NB4 (cell line): ENCODE measurements around the gene DUSP22.

Experiments used
- MYC ChIP-seq: IDR thresholded peaks from 2 replicates; pipeline ENCODE4 v1.6.1; 2011; ENCODE audit warnings: low read depth, low read length
- POLR2A ChIP-seq: IDR thresholded peaks from 2 replicates; pipeline ENCODE4 v1.6.1; 2011; ENCODE audit warnings: mild to moderate bottlenecking; ENCODE audit not compliant: insufficient read length; ENCODE audit errors: extremely low read depth
- TF ChIP-seq, protein P1 (sequence below): IDR thresholded peaks from one replicate; pipeline ENCODE4 v1.5.1; 2012; ENCODE audit warnings: low read depth, low read length
- TF ChIP-seq, protein P2 (sequence below): IDR thresholded peaks from 2 replicates; pipeline ENCODE4 v1.6.1; 2011; ENCODE audit warnings: low read depth, low read length

DNA sequence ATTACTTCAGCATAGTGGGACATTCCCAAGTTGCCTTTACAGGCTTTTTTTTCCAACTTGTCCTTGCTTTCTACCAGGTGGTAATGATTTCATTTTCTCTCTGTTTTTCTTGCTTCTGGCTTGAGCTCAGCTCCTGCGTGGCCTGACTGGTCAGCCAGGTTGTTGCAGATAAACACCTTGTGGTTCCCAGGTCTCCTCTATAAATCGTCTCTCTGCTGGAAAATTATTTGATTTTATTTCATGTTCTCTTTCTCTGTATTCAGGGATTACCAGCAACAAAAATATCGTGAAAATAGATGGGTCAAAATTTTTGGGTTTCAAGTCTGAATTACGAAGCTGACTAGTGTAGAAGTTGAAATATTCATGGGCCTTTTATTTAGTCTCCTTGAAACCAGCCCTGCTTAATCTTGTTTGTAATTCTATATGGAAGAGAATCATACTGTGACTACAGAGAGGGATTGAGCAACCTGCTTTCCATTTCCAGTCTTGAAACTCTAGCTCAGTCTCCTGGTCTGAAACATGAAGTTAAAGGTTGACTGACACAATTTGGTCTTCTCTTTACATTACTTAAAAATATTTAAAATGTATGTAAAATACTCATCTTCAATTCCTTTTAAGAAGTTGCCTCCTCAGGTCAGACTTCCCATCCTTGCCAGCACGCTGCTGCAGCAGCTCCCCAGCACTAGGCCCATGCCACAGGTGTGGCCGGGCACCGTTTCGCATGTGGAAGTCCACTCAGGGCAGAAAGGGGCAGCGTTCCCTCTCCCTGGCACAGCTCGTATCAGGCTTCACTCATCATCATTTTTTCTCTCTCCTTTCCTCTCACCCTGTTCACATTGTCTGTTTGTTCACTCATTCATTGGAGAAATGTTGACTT is 7.1 kb downstream of the DUSP22 start:
- TF ChIP-seq, protein P1, sequence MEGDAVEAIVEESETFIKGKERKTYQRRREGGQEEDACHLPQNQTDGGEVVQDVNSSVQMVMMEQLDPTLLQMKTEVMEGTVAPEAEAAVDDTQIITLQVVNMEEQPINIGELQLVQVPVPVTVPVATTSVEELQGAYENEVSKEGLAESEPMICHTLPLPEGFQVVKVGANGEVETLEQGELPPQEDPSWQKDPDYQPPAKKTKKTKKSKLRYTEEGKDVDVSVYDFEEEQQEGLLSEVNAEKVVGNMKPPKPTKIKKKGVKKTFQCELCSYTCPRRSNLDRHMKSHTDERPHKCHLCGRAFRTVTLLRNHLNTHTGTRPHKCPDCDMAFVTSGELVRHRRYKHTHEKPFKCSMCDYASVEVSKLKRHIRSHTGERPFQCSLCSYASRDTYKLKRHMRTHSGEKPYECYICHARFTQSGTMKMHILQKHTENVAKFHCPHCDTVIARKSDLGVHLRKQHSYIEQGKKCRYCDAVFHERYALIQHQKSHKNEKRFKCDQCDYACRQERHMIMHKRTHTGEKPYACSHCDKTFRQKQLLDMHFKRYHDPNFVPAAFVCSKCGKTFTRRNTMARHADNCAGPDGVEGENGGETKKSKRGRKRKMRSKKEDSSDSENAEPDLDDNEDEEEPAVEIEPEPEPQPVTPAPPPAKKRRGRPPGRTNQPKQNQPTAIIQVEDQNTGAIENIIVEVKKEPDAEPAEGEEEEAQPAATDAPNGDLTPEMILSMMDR = no peak
- TF ChIP-seq POLR2A = no peak
- TF ChIP-seq, protein P2, sequence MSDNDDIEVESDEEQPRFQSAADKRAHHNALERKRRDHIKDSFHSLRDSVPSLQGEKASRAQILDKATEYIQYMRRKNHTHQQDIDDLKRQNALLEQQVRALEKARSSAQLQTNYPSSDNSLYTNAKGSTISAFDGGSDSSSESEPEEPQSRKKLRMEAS = no peak
- no peak for TF ChIP-seq MYC
